Measurements from ENCODE around the gene HEXD.

DNA sequence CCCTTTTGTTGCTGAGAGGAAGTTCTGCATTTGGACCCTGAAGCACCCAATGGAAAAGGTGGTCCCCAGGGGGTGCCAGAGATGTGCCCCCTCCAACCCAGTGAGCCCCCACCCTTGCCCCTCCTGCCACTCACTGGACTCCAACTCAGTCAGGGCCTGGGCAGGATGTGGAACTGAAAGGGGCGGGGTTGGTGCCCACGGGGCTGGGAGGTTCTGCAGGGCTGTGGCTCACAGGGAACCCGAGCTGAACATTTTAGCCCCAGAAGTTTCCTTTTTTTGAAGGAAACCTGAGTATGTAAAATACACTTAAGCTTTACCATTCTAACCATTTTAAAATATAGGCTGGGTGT, 16.0 kb downstream of the HEXD start:
- TF ChIP-seq, protein P1, sequence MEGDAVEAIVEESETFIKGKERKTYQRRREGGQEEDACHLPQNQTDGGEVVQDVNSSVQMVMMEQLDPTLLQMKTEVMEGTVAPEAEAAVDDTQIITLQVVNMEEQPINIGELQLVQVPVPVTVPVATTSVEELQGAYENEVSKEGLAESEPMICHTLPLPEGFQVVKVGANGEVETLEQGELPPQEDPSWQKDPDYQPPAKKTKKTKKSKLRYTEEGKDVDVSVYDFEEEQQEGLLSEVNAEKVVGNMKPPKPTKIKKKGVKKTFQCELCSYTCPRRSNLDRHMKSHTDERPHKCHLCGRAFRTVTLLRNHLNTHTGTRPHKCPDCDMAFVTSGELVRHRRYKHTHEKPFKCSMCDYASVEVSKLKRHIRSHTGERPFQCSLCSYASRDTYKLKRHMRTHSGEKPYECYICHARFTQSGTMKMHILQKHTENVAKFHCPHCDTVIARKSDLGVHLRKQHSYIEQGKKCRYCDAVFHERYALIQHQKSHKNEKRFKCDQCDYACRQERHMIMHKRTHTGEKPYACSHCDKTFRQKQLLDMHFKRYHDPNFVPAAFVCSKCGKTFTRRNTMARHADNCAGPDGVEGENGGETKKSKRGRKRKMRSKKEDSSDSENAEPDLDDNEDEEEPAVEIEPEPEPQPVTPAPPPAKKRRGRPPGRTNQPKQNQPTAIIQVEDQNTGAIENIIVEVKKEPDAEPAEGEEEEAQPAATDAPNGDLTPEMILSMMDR (IDR thresholded peaks at IDR 0.05; ENCODE audit: borderline replicate concordance, extremely low read depth, low read length, poor library complexity, severe bottlenecking): no peak
- no peak for TF ChIP-seq EZH2 (IDR thresholded peaks at IDR 0.05; ENCODE audit: borderline replicate concordance, low read depth, low read length, severe bottlenecking)

Data from DND-41 (cell line).